NCI-H226 (cell line): Measurements from ENCODE around the gene SRPK1.
"Not testable (repeated sequence)": the region's sequence is repeated elsewhere in the genome, so short reads cannot be mapped to it uniquely, and the experiment has no call there.

ENCODE experiments used
- DNase-seq: peaks from one replicate; pipeline ENCODE4 v3.0.0-alpha.2; 2015

SRPK1 gene

DNA sequence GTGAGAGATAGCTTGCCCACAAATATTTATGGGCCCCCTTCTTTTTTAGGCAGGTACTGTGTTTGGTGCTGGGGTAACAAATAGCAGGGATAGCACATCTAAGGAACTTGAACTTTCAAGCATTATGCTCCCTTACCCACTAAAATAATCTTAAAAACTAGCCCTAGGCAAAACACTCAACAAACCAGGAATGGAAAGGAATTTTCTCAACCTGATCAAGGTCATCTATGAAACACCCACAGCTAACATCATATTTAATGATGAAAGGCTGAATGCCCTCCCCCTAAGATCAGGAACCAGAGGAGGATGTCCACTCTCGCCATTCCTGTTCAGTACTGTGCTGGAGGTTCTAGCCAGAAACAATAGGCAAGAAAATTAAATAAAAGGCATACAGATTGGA is 8.7 kb upstream of the SRPK1 start:
- no peak for DNase-seq

DNA sequence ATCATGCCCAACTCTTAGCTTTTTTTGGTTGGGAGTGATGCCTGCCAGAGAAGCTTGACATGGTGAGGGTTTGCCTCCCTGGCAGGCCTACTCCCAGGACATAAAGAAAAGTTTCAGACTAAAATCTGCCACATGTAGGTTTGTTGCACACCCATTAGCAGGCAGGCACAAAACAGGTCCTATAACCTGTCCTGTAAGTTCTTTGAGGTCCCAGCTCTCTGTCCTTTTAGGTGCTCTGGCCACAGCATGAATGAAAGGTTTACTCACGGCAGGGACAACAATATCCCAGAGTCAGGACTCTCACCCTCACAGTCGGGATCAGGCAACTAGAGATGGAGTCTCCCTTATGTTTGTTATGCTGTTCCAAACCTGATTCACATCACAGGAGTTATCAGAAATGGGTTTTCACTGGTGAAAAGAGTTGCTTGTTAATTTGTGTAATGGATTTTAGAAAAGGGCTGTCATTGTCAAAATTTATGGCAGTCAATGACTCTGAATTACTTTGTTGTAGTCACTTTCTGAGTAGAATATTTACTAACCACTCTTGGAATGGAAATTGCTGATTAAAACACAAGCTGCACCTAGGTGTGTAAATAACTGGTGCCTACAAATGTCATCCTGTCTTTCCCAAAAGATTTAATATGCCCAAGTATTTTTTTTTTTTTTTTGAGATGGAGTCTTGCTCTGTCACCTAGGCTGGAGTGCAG is 5.8 kb upstream of the SRPK1 start:
- DNase-seq = no peak

DNA sequence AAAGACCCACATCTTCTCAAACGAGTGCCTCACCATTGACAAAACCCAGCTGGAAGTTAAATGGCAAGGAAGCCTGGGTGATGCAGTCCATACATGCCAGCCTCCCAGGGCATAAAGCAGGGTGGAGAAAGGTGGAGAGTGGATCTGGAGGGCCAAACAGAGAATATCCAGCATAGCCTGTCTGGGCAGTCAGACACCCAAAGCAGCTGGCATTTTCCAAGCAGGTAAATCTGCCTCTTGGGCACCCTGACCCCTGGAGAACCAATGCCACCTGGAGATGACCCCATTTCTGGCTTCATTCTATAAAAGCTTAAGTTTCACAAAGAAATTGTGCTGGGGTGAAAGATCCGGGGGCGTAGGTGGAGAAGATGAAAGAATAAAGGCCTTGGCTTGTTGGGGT is 5.1 kb upstream of the SRPK1 start:
- DNase-seq = no peak

DNA sequence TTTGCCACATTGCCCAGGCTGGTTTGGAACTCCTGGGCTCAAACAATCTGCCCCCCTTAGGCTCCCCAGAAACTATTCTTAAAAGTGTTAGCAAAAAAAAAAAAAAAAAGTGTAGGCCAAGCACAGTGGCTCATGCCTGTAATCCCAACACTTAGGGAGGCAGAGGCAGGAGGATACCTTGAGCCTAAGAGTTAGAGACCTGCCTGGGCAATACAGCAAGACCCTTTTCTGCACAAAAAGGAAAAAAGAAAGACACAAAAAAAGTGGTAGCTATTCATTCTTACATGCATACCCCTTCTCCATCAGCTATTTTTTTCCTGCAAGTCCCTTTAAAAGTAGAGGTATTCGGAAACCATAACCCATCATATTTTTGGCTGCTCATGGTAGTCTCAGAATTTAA is 3.2 kb upstream of the SRPK1 start:
- no peak for DNase-seq

DNA sequence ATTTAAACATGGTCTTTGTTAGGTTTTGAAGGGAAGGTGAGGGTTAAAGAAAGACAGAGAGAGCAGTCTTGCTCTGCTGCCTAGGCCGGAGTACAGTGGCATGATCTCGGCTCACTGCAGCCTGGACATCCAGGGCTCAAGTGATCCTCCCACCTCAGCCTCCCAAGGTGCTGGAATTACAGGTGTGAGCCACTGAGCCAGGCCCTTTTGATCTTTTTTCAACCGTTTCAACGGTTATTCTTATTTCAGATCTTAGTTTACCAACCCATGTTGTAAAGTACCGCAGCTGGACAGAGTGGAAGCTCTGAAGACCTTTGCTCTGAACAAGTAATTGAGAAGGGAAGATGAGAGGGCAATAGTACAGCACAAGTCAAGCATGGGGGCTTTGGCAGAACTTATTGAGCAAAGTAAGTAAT is 1.2 kb upstream of the SRPK1 start:
- DNase-seq = no peak

DNA sequence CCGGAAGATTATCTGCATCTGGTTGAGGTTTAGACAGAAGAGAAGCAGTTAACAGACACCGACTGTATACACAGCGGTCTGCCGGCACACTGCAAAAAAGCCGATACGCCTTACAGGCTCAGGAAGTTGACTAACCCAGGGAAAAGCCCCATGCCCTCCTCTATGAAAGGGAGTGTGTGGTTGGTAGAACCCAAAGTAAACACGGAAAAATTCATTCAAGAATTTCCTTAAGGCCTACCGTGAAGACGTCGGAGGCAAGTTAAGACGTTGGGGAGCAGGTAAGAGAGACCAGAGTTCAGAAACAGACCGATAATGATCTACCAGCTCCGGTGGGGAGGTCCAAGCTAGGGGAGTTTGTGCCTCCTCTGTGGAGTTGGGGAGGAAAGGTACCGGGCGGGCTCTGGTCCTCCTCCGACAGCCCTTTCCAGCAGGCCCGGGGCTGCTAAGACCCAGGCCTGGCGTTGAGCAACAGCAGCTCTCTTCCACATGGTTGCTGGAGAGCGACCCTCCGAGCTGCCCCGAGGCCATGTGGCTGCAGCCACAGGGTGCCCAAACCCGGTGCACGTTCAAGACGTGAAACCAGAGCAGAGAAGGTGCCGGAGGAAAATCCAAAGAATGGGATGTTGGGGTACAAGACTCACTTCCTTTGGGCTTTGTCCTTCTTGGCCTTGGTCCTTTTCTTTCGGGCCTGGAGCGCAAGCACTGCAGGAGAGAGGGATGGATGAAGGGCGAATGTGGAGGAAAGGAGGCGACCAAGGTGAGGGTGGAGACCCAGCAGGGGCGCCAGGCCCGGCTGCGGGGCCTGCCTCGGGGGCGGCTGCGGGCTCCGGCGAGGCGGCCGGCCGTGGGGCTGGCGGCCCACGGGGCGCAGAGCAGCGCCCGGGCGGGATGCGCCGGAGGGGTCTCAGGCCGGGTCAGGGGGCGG is 809 bp downstream of the SRPK1 start:
- peak; percentile 55 for DNase-seq

DNA sequence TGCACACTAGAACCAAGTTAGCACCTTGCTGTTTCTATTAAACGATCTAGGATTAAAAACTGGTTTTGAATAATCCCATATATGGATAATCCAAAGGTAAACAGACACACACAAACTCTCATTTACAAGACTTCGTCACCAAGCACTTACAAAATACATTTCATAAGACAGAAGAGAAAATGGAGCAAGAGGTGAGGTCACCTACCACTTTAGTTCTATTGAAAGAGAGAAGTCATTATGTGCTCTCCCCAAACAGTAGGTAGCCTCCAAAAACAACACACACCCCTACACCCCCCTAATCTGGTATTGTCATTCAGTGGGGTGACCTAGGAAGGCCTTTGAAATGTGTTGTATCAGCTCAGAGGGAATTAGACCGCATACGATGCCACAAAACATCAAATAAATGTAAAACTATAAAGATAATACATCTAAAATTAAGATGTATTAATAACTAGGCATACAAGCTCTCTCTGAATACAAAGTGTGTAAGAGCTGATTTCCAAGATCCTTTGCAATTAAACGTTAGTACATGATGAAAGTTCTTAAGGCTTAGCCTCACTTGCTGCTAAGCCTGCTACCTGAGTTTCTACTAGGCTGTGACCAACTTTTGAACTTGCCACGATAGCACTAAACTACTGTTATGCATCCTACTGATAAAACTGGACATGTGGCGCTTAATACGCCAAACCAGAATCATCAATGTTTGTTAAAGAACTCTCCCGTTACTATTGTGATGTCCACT is 1.6 kb downstream of the SRPK1 start:
- no peak for DNase-seq

DNA sequence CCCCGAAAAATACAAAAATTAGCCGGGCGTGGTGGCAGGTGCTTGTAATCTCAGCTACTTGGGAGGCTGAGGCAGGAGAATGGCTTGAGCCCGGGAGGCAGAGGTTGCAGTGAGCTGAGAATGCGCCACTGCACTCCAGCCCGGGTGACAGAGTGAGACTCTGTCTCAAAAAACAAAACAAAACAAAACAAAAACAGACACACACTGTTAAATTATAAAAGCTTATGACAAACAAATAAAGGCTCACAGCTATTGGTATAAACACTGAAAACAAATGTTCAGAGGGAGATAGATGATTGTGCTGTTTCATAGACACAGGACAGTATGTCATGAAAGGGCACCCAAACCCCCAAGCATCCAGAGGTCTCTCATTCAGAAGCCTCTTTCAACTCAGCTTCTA is 4.0 kb downstream of the SRPK1 start:
- DNase-seq = not testable (repeated sequence)

DNA sequence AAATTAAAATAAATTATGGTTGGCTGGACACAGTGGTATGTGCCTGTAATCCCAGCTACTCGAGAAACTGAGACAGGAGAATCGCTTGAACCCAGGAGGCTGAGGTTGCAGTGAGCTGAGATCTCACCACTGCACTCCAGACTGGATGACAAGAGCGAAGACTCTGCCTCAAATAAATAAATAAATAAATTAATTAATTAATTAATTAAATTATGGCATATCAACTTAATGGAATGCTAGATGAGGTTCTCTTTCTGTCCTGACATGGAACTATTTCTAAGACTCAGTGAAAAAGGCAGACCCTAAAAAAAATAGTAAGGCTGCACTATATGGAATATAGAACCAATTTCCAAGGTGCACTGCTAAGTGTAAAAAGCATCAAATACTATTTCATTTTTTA is 4.8 kb downstream of the SRPK1 start:
- no peak for DNase-seq

DNA sequence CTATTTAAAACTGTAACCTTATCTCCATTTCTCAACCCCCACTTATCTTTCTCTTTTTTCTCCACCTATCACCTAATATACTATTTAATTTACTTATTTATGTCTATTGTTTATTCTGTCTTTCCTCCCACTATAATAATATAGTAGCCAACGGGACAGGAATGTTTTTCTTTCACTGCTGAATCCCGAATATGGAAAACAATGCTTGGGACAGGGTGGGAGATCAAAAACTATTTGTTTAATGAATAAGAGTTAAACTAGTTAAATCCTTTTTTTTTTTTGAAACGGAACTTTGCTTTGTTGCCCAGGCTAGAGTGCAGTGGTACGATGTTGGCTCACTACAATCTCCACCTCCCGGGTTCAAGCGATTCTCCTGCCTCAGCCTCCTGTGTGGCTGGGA is 6.4 kb downstream of the SRPK1 start:
- DNase-seq = no peak

DNA sequence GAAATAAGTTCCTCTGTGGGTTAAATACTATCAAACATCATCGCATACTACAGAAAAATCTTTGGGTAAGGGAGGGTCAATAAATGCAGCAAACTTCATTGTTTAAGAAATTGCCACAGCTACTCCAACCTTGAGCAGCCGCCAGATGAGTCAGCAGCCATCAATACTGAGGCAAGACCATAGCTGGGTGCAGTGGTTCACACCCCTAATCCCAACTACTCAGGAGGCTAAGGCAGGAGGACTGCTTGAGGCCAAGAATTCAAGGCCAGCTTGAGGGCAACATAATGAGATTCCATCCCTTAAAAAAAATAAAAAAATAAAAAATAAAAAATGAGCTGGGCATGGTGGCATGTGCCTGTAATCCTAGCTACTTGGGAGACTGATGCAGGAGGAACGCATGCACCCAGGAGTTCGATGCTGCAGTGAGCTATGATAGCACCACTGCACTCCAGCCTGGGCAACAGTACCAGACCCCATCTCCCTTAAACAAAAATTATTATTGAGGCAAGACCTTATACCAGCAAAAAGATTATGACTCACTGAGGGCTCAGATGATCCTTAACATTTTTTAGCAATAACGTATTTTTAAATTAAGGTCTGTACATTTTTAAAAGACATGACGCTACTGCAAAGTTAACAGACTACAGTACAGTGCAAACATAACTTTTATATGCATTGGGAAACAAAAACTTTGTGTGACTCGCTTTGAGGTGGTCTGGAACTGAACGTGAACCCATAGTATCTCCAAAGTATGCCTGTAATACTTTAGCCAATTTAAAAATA is 8.8 kb downstream of the SRPK1 start:
- no peak for DNase-seq

DNA sequence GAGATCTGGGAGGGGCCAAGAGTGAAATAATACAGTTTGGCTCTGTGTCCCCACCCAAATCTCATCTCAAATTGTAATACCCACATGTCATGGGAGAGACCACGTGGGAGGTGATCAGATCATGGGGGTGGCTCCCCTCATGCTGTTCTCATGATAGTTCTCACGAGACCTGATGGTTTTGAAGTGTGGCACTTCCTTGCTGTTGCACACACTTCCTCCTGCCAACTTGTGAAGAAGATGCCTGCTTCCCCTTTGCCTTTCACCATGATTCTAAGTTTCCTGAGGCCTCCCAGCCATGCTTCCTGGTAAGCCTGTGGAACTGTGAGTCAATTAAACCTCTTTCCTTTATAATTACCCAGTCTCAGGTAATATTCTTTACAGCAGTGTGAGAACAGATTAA is 11.3 kb downstream of the SRPK1 start:
- DNase-seq = not testable (repeated sequence)

DNA sequence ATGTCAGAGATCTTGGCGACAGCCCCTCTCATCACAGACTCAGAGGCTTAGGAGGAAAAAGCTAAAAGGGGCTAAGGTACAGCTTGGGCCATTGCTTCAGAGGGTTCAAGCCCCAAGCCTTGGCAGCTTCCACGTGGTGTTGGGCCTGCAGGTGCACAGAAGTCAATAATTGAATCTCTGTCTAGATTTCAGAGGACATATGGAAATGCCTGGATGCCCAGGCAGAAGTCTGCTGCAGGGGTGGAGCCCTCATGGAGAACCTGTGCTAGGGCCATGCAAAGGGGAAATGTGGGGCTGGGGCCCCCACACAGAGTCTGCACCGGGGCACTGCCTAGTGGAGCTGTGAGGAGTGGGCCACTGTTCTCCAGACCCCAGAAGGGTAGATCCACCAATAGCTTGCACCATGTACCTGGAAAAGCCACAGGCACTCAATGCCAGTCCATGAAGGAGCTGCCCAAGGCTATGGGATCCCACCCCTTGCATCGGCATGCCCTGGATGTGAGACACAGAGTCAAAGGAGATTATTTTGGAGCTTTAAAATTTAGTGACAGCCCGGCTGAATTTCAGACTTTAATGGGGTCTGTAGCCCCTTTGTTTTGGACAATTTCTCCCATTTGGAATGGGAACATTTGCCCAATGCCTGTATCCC is 12.0 kb downstream of the SRPK1 start:
- not testable (repeated sequence) for DNase-seq

DNA sequence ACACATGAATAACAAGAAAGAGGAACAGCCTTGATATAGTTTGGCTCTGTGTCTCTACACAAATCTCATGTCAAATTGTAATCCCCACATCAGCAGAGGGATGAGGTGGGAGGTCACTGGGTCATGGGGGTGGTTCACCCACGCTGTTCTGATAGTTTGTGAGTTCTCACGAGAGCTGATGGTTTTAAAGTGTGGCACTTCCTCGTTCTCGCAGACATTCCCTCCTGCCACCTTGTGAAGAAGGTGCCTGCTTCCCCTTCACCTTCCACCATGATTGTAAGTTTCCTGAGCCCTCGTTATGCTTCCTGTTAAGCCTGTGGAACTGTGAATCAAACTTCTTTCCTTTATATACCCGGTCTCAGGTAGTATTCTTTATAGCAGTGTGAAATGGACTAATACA is 13.1 kb downstream of the SRPK1 start:
- DNase-seq = no peak

DNA sequence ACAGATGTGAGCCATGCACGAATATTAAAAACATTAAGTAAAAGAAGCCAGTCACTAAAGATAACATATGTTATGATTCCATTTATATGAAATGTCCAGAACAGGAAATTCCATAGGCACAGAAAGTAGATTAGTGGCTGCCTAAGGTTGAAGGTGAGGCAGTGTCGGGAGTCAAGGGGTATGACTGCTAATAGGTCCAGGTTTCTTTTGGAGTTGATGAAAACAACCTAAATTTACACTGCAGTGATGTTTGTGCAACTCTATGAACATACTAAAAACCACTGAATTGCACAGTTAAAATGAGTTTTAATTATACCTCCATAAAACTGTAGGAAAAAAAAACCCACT is 14.4 kb downstream of the SRPK1 start:
- DNase-seq = peak; percentile 33

DNA sequence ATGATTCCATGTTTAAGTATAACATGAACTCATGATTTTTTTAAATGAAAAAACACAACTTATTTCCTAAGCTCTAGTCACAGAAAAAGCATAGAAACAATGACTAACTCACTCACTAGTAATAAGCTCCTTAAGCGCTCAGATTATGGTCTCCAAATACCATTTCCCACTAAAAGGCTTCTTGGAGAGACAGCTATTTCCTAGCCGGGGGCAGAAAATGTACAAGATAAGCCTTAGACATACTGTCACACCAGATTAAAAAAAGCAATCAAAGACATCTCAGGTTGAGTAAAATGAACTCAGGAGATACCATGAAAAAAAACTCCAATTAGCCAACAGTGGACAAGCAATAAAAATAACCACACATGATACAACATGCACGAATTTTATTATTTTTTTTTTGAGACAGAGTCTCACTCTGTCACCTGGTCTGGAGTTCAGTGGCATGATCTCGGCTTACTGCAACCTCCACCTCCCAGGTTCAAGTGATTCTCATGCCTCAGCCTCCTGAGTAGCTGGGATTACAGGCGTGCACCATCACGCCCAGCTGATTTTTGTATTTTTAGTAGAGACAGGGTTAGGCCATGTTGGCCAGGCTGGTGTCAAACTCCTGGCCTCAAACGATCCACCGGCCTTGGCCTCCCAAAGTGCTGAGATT is 14.9 kb downstream of the SRPK1 start:
- no peak for DNase-seq

DNA sequence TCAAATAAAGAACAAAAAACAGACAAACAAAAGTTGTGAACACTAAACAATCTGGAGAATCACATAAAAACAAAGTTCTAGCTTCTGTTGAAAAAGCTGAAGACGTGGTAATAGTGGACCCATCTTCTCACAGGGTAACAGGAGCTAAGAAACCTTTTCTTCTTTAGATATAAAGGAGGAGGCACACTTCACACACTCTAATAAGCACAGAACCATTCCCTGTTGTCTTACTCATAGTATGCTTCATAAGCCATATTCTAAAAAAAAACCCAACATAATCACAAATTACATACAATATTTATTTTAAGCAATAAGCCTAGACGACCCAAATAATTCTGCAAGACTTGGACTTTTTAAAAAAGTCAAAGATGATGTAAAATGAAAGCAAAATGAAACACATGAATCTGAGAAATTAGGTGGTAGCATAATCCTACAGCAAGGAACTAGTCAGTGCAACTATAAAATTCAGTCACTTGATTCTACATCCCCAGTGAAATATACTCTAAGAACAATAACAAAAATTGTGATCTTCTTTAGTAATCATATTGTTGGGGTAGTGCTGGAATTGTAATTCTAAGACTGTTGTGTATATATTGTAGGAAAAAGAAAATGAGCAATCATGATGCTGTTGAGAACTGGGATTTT is 15.6 kb downstream of the SRPK1 start:
- DNase-seq = no peak

DNA sequence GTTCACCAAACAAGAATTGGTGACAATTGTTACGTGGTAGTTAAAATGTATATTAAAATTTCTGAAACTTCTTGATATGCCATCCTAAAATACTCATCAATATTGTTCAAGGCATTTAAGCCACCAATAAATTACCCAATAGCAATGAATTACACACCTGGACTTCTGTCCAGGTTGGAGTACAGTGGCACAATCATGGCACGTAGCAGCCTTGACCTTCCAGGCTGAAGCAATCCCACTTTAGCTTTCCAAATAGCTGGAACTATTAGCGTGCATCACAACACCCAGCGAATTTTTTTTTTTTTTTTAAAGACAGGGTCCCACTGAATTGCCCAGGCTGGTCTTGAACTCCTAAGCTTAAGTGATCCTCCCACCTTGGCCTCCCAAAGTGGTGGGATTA is 17.2 kb downstream of the SRPK1 start:
- no peak for DNase-seq

DNA sequence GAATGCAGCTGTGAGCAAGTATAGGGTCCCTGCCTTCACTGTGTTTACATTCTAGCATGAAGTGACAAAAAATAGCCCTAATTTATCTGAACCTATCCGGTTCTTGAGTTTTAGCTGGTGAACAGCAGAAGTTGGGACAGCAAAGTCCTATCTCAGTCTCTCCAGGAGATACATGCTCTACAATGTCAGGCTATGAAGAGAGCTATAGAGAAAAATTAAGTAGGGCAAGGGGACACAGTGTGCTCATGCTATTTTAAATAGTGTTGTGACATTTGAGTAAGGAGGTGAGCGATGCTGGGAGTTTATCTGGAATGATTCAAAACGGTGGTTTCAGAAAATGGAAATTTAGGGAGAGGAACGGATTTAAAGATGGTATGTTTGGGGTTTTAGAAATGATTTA is 20.4 kb downstream of the SRPK1 start:
- DNase-seq = no peak

DNA sequence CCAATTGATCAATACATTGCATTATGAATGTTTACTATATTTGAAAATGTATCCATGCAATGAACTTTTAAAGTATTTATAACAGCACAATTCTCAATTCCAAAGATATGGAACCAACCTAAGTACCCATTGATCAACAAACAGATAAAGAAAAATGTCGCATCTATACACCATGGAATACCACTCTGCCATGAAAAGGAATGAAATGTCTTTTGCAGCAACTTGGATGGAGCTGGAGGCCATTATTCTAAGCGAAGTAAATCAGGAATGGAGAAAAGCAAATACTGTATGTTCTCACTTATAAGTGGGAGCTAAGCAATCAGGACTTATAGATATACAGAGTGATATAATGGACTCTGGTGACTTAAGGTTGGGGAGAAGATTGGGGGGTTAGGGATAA is 22.9 kb downstream of the SRPK1 start:
- DNase-seq = no peak

DNA sequence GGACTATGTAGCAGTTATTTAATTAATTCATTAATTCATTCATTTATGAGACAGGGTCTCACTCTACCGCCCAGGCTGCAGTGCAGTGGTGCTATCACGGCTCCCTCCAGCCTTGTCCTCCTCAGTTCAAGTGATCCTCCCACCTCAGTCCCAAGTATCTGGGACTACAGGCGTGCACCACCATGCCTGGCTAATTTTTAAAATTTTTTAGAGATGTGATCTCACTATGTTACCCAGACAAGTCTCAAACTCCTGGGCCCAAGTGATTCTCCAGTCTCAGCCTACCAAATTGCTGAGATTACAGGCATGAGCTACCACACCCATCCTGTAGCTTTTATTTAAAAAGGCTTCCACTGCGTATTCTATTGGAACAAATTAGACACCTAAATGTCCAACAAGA is 23.4 kb downstream of the SRPK1 start:
- no peak for DNase-seq
